HG02870 (cell line): Measurements from ENCODE around the gene PLEK2.

Experiments used
- ATAC-seq: cut with Tn5 transposase; IDR thresholded peaks from one replicate; pipeline ENCODE4 v1.9.1; 2021; ENCODE audit warnings: mild to moderate bottlenecking, moderate library complexity; ENCODE audit not compliant: unreplicated experiment

PLEK2 gene

DNA sequence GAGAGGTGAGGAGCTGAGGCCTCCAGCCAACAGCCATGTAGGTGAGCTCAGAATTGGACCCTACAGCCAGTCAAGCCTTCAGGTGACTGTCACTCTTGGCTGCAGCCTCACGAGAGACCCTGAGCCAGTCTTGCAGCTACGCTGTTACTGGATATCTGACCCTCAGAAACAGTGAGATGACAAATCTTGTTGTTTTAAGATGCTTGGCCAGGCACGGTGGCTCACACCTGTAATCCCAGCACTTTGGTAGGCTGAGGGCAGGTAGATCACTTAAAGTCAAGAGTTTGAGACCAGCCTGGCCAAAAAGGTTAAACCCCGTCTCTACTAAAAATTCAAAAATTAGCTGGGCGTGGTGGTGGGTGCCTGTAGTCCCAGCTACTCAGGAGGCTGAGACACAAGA, 6.2 kb downstream of the PLEK2 start:
- ATAC-seq = no peak

- ATAC-seq = no peak
Measured at GRCh38 chr14:67400434-67400833, 11.5 kb downstream of the PLEK2 start.

DNA sequence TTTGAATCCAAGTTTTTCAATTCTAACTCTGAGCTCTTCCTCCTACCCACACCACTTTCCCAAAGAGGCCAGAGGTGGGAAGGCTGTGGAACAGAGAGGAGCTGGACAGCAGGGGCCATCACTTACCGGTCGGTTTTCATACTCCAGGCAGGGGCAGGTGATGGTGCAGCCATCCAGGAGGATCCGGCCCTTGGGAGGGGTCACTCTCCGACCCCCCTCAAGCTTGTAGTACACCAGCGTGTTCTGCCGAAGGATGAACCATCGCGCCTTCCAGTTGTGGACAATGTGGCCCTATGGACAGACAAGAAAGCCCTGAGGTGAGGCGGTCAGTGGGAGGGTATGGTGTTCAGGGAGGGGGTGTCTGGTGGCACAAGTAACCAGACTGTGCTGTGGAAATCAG, 14.4 kb downstream of the PLEK2 start:
- ATAC-seq = no peak

- ATAC-seq = no peak
Measured at GRCh38 chr14:67396381-67396970, 15.5 kb downstream of the PLEK2 start.

- ATAC-seq = no peak
Measured at GRCh38 chr14:67395876-67396189, 16.1 kb downstream of the PLEK2 start.

GRCh38 chr14:67395086-67395875, 16.7 kb downstream of the PLEK2 start:
- ATAC-seq = no peak

DNA sequence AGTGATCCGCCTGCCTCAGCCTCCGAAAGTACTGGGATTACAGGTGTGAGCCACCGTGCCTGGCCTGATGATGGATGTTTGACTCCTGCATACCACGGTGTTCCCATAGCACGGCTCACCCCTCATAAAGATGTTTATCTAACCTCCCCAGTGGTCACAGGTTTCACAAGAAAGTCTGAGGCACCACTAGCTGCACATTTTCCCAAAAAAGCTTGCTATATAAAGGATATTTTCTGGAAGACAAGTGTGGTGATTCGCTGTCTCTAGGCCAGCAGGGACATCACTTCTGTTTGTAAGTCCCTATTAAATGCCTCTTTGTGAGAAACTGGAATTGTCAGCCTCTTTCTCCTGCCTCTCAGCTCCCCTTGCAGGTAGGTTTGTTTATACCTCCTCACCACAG, 18.3 kb downstream of the PLEK2 start:
- no peak for ATAC-seq

- ATAC-seq = no peak
Measured at GRCh38 chr14:67392800-67393199, 19.2 kb downstream of the PLEK2 start.

DNA sequence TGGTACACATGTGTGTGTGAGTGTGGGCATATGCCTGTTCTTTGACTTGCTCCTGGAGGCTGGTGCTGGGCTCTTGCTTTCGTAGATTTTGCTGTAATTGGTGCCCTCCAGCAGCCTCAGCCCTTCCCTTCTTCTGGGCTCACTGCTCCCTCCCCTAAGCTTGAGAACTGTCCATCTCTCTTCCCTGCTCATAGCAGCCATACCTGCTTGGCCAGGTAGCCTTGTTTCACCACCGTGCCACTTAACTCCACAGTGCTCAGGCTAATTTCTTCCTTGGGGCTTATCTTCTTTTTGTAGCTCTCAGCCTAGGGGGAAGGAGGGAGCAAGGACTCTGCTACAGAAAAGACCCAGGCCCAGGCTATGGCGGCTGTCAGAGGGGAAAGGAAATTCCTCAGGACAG, 19.8 kb downstream of the PLEK2 start:
- no peak for ATAC-seq

- no peak for ATAC-seq
Measured at GRCh38 chr14:67391268-67391667, 20.7 kb downstream of the PLEK2 start.

DNA sequence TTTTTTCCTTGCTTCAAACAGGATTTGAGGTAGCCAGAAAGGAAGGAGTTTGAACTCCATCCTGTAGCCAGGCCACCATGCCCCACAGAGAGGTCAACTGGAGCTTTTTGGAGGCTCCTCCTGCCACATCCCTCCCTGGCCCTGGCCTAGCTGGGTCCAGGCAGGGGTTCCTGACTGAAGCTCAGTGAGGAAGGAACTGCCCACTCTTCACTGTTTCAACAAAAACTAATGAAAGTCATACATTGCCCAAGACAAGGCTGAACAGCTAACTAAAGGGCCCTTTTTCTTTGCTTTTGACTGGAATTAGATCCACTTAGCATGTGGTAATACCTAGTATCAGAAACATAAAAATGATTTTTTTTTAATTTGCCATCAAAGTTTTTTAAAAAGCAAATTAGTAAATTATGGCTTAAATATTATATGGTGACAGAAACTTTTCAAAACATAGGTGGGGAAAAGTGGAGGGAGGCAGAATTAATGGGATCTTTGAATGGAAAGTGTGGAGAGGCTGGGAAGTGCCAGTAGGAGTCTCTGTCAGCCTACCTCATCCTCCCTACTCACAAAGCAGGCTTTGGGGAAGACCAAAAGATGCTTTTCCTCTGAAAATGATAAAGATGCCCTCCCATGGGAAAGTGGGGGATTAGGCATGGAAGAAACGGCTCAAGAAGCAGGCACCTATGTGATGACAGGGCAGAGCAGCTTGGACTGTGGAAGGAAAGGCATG, 22.0 kb downstream of the PLEK2 start:
- ATAC-seq = no peak

GRCh38 chr14:67389275-67389674, 22.7 kb downstream of the PLEK2 start:
- ATAC-seq = no peak

GRCh38 chr14:67387195-67387594, 24.8 kb downstream of the PLEK2 start:
- no peak for ATAC-seq

DNA sequence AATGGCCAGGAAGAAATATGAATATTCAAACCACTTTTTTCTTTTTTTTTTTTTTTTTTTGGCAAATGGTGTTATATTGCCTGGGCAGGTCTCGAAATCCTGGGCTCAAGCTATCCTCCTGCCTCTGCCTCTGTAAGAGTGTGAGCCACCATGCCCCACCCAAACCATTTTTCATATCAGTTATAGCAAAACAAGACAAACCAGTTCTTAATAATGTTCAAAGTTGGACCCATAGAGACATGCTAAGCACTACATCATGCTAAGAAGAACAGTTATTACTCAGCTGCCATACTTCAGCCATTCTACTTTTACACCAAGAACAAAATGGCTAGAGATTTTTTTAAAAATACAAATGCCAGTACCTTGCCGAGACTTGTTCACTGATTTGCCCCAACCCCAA, 26.3 kb downstream of the PLEK2 start:
- ATAC-seq = no peak

GRCh38 chr14:67385120-67385519, 26.8 kb downstream of the PLEK2 start:
- no peak for ATAC-seq

DNA sequence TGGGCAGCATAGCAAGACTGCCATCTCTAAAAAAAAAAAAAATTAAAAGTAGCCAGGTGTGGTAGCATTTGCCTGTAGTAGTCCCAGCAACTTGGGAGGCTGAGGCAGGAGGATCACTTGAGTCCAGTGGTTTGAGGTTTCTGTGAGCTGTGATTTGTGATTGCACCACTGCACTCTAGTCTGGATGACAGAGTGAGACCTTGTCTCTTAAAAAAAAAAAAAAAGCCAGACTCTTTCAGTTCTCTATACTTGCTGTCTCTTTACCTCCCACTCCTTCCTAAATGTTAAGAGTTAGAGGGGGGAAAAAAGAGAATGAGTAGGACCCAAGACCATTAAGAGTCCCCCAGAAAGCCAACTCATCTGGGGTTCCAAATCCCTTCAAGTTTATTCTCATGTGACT, 34.0 kb downstream of the PLEK2 start:
- ATAC-seq = no peak

GRCh38 chr14:67373347-67373746, 38.6 kb downstream of the PLEK2 start:
- no peak for ATAC-seq

GRCh38 chr14:67372833-67373232, 39.1 kb downstream of the PLEK2 start:
- no peak for ATAC-seq

GRCh38 chr14:67371247-67372148, 40.5 kb downstream of the PLEK2 start:
- no peak for ATAC-seq

DNA sequence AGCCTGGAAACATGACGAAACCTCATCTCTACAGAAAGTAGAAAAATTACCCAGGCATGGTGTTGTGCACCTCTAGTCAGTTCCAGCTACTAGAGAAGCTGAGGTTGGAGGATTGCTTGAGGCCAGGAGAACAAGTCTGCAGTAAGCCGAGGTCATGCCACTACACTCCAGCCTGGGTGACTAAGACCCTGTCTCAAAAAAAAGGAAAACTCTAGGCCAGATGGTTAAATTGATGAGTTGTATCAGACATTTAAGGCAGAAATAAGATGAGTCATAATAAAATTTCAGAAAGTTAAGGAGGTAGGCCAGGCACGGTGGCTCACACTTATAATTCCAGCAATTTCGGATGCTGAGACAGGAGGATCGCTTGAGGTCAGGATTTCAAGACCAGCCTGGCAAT, 41.1 kb downstream of the PLEK2 start:
- no peak for ATAC-seq

- no peak for ATAC-seq
Measured at GRCh38 chr14:67365476-67365875, 46.5 kb downstream of the PLEK2 start.
